CD14-positive monocyte (primary cell): Measurements from ENCODE around the gene AHI1. TPM values are rescaled to one million over a fixed set of nuclear protein-coding genes. Genes with fewer than 3 reads are reported as not detected.

Experiments used
- DNase-seq, 3 donors: peaks; one replicate each; pipeline ENCODE4 v3.0.0-alpha.2; 2011 to 2022
- H2AFZ ChIP-seq: 2 replicates; pipeline ENCODE4 v1.6.0; 2012; ENCODE audit warnings: mild to moderate bottlenecking, low read depth, low read length, inconsistent platforms; ENCODE audit not compliant: insufficient read depth, poor library complexity, severe bottlenecking
- H3K27ac ChIP-seq, 2 donors: 1 replicate in 1 of 2; 2 replicates in 1 of 2; pipeline ENCODE4 v1.5.1; 2012 to 2013; ENCODE audit warnings: low read length in 2 of 2, control low read depth in 1 of 2, inconsistent platforms in 1 of 2, low read depth in 1 of 2, mild to moderate bottlenecking in 1 of 2
- H3K27me3 ChIP-seq, 2 donors: one replicate each; pipeline versions ENCODE4 v1.6.0 to v1.6.1; 2011 to 2013; ENCODE audit warnings: low read length in 2 of 2; ENCODE audit not compliant: control insufficient read depth in 2 of 2, insufficient read depth in 2 of 2
- H3K36me3 ChIP-seq, 2 donors: replicated peaks in 1 of 2; 1 replicate in 1 of 2; 2 replicates in 1 of 2; pipeline versions ENCODE4 v1.5.1 to v1.6.1; 2012 to 2013; ENCODE audit warnings: low read length in 2 of 2, control low read depth in 1 of 2, inconsistent platforms in 1 of 2, mild to moderate bottlenecking in 1 of 2; ENCODE audit not compliant: insufficient read depth in 2 of 2, control insufficient read depth in 1 of 2
- H3K4me1 ChIP-seq, 2 donors: 1 replicate in 1 of 2; 2 replicates in 1 of 2; pipeline versions ENCODE4 v1.5.1 to v1.6.1; 2012 to 2013; ENCODE audit warnings: low read length in 2 of 2, control low read depth in 1 of 2, inconsistent platforms in 1 of 2, mild to moderate bottlenecking in 1 of 2, moderate library complexity in 1 of 2; ENCODE audit not compliant: insufficient read depth in 2 of 2, control insufficient read depth in 1 of 2
- H3K4me2 ChIP-seq: replicated peaks from 2 replicates; pipeline ENCODE3; 2012; ENCODE audit warnings: low read length, moderate library complexity, mild to moderate bottlenecking; ENCODE audit not compliant: poor library complexity, severe bottlenecking; ENCODE audit errors: extremely low read depth
- H3K4me3 ChIP-seq, 3 experiments: fragments of 200-600 bp in 1 of 3; sonication (generic) in 1 of 3; replicated peaks in 1 of 3; 1 replicate in 2 of 3; 2 replicates in 1 of 3; pipeline ENCODE4 v1.5.1; 2011 to 2013; ENCODE audit warnings: low read length in 3 of 3, mild to moderate bottlenecking in 3 of 3, control low read depth in 2 of 3, low read depth in 2 of 3, inconsistent platforms in 1 of 3, moderate library complexity in 1 of 3
- H3K79me2 ChIP-seq: 2 replicates; pipeline ENCODE4 v1.6.0; 2012; ENCODE audit warnings: mild to moderate bottlenecking, control low read depth, inconsistent platforms, low read length, moderate library complexity; ENCODE audit not compliant: insufficient read depth
- H3K9ac ChIP-seq: 2 replicates; pipeline ENCODE4 v1.6.0; 2017; ENCODE audit warnings: low read length, mild to moderate bottlenecking; ENCODE audit not compliant: insufficient read depth, poor library complexity, severe bottlenecking
- H3K9me3 ChIP-seq, 2 donors: replicated peaks in 1 of 2; 1 replicate in 1 of 2; 2 replicates in 1 of 2; pipeline versions ENCODE4 v1.5.1 to v1.6.1; 2012 to 2013; ENCODE audit warnings: low read length in 2 of 2, control low read depth in 1 of 2; ENCODE audit not compliant: control insufficient read depth in 1 of 2, insufficient read depth in 1 of 2
- H4K20me1 ChIP-seq: 2 replicates; pipeline ENCODE4 v1.6.0; 2012; ENCODE audit warnings: mild to moderate bottlenecking, low read length, control low read depth, moderate library complexity; ENCODE audit not compliant: insufficient read depth
- H3K27ac Mint-ChIP-seq, 7 donors: one replicate each; pipeline ENCODE4 v1.8.0; 2020; ENCODE audit warnings: mild to moderate bottlenecking in 7 of 7, mixed read lengths in 7 of 7, moderate library complexity in 6 of 7, inconsistent platforms in 2 of 7
- H3K27me3 Mint-ChIP-seq, 3 donors: one replicate each; pipeline ENCODE4 v1.8.0; 2021 to 2022; ENCODE audit warnings: low read depth in 3 of 3, mild to moderate bottlenecking in 3 of 3, mixed read lengths in 3 of 3, moderate library complexity in 3 of 3, inconsistent platforms in 1 of 3
- H3K36me3 Mint-ChIP-seq, 2 donors: one replicate each; pipeline ENCODE4 v1.8.0; 2020; ENCODE audit warnings: mixed read lengths in 2 of 2, inconsistent platforms in 1 of 2, mild to moderate bottlenecking in 1 of 2
- H3K4me1 Mint-ChIP-seq: one replicate; pipeline ENCODE4 v1.8.0; 2020; ENCODE audit warnings: mild to moderate bottlenecking, mixed read lengths
- H3K4me3 Mint-ChIP-seq, 2 donors: one replicate each; pipeline ENCODE4 v1.8.0; 2020; ENCODE audit warnings: mild to moderate bottlenecking in 2 of 2, mixed read lengths in 2 of 2, moderate library complexity in 1 of 2
- H3K9me3 Mint-ChIP-seq, 7 donors: one replicate each; pipeline ENCODE4 v1.8.0; 2020 to 2022; ENCODE audit warnings: mixed read lengths in 7 of 7, mild to moderate bottlenecking in 6 of 7, moderate library complexity in 6 of 7, inconsistent platforms in 2 of 7
- CTCF ChIP-seq: fragments of 200-600 bp; IDR thresholded peaks from one replicate; pipeline ENCODE4 v1.8.0; 2022; ENCODE audit warnings: antibody characterized with exemption, mild to moderate bottlenecking
- WGBS: methylation state at CpG from one replicate; pipeline ENCODE4 v1.1.5; 2013; ENCODE audit warnings: missing lambda C conversion rate; ENCODE audit not compliant: insufficient coverage; 5-methylcytosine and 5-hydroxymethylcytosine counted together
- intact Hi-C, 2 donors: fragments of 100-400 bp; cut with micrococcal nuclease; formaldehyde crosslinking; loops; one replicate each; pipeline versions ENCODE4 v1.15.0 to v1.15.1; 2023
- polyA plus RNA-seq, 3 donors: library from polyadenylated mRNA; depleted of rRNA in 1 of 3; unstranded in 2 of 3; stranded (reverse) in 1 of 3; fragments of 300-500 nt in 2 of 3; fragments of >200 nt in 1 of 3; fragmentation: Illumina TruSeq in 2 of 3; gene quantifications; 1 replicate in 2 of 3; 2 replicates in 1 of 3; pipeline ENCODE4 v1.2.3, GENCODE V29; 2012 to 2021

Gene AHI1
- polyA plus RNA-seq, 3 donors, result 0.91 to 2.8 (median 1.4) TPM

- Histone ChIP-seq H3K9me3 (no peaks in the 10 kb centered on the region), H3K27me3 (no peaks in the 10 kb centered on the region), H3K79me2 (no peaks in the 10 kb centered on the region), H4K20me1 (no peaks in the 10 kb centered on the region), H3K4me1 (peaks cover 30 to 42% of the 10 kb centered on the region in 2 donors), H3K9ac (no peak overlapping the region), H2AFZ (no peak overlapping the region), H3K27ac (no peak overlapping the region), H3K36me3 (no peaks in the 10 kb centered on the region), H3K4me3 (no peak overlapping the region), H3K4me2 (no peak overlapping the region)
- intact Hi-C loops, result no loop called here
- WGBS, result 100% methylated on average over 2 of the region's 6 CpGs
- Mint-ChIP-seq H3K27ac (no peak overlapping the region), H3K4me1 (peaks cover 44% of the 10 kb centered on the region), H3K4me3 (no peak overlapping the region), H3K9me3 (peaks cover 0 to 5% (median 0%) of the 10 kb centered on the region in 7 donors), H3K36me3 (no peaks in the 10 kb centered on the region), H3K27me3 (no peaks in the 10 kb centered on the region)
- no peak for DNase-seq
- TF ChIP-seq CTCF, result no peak
Measured at GRCh38 chr6:135277422-135277821, 220.1 kb downstream of the AHI1 start.

DNA sequence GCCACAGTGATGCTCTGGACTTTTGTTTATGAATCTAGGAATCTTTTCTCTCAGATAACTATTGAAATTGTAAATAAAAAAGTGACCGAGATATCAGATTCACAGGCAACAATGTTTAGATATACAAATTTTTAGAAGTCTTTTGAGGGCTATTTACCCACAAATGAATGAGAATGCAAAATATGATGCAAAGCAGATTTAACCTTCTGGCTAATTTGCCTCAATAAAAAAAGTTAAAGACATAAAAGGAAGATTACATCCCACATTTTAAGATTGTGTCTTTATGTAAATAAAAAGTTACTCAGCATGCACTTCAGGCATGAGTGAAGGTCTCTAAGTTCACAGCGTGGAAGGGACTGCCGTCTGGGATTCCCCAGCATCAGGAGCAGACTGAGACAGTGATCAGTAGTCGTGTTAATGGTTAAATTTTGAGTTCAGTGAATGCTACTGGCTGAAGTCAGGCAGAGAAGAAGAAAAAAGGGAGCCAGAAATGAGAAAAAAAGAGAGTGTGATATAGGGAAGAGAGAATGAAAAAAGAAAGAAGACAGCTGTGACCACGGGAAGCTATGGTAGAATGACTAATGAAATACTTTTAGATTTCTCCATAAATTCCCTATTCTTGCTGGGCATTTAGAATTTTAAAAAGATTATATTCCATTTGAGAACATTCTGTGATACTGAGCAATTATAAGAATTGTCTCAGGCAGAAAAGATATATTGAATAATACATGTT lies 222.8 kb downstream of the AHI1 start:
- no peaks in the 10 kb centered on the region for H3K9me3 ChIP-seq
- WGBS, result 67% methylated on average over 3 of the region's 5 CpGs

More for the DNA sequence above, 222.8 kb downstream of the AHI1 start:
- H3K27me3 ChIP-seq, result no peaks in the 10 kb centered on the region
- H3K4me3 ChIP-seq, result no peak overlapping the region
- H3K36me3 Mint-ChIP-seq, result no peaks in the 10 kb centered on the region
- H3K79me2 ChIP-seq, result no peaks in the 10 kb centered on the region
- DNase-seq, result no peak
- intact Hi-C loops, result no loop called here
- peak overlapping the region in 1 of 7 donors; percentile 17 for H3K27ac Mint-ChIP-seq
- TF ChIP-seq CTCF, result no peak
- no peaks in the 10 kb centered on the region for H4K20me1 ChIP-seq
- peaks cover 31% of the 10 kb centered on the region for H3K4me1 Mint-ChIP-seq
- peaks cover 0 to 5% (median 0%) of the 10 kb centered on the region in 7 donors for H3K9me3 Mint-ChIP-seq
- H3K4me1 ChIP-seq, result peaks cover 12 to 26% of the 10 kb centered on the region in 2 donors
- peaks cover 0 to under 1% (median 0%) of the 10 kb centered on the region in 3 donors for H3K27me3 Mint-ChIP-seq
- no peak overlapping the region for H3K9ac ChIP-seq
- no peak overlapping the region for H3K27ac ChIP-seq
- no peak overlapping the region for H2AFZ ChIP-seq
- peak overlapping the region in 1 of 2 donors; percentile 65 for H3K4me3 Mint-ChIP-seq
- peak overlapping the region; percentile 36 for H3K4me2 ChIP-seq
- H3K36me3 ChIP-seq, result no peaks in the 10 kb centered on the region
